RWPE2 (cell line): ENCODE data around the gene PTPRD.

Source experiments
- ATAC-seq: fragments of 200-7000 bp; cut with Tn5 transposase; 3 replicates; pipeline ENCODE4 v1.9.1; 2021; ENCODE audit warnings: low read depth
- DNase-seq: peaks from one replicate; pipeline ENCODE4 v3.0.0-alpha.2; 2020; ENCODE audit warnings: low spot score
- H3K27ac ChIP-seq: fragments of 450-650 bp; 2 replicates; pipeline ENCODE4 v1.5.1; 2017; ENCODE audit warnings: mild to moderate bottlenecking; ENCODE audit not compliant: poor library complexity, severe bottlenecking
- H3K27me3 ChIP-seq: fragments of 250-450 bp; sonication (Bioruptor Pico); 2 replicates; pipeline ENCODE4 v1.5.1; 2021; ENCODE audit warnings: mild to moderate bottlenecking, moderate library complexity; ENCODE audit not compliant: insufficient read depth, poor library complexity, severe bottlenecking
- H3K36me3 ChIP-seq: fragments of 250-450 bp; sonication (Bioruptor Pico); 2 replicates; pipeline ENCODE4 v1.5.1; 2020; ENCODE audit warnings: low read depth, mild to moderate bottlenecking, moderate library complexity
- H3K4me1 ChIP-seq: fragments of 250-450 bp; sonication (Bioruptor Pico); 2 replicates; pipeline ENCODE4 v1.5.1; 2021; ENCODE audit warnings: mild to moderate bottlenecking, moderate library complexity; ENCODE audit not compliant: insufficient read depth, poor library complexity, severe bottlenecking
- H3K4me3 ChIP-seq: fragments of 250-450 bp; sonication (Bioruptor Pico); 2 replicates; pipeline ENCODE4 v1.5.1; 2021; ENCODE audit warnings: mild to moderate bottlenecking, moderate library complexity; ENCODE audit not compliant: severe bottlenecking
- H3K9me3 ChIP-seq: fragments of 250-450 bp; sonication (Bioruptor Pico); 2 replicates; pipeline ENCODE4 v1.5.1; 2021; ENCODE audit warnings: mild to moderate bottlenecking, moderate library complexity; ENCODE audit not compliant: severe bottlenecking
- TF ChIP-seq, protein P1 (sequence below): fragments of 450-650 bp; IDR thresholded peaks from one replicate; pipeline ENCODE4 v1.5.1; 2017; ENCODE audit warnings: mild to moderate bottlenecking, moderate library complexity; ENCODE audit not compliant: poor library complexity, severe bottlenecking

Gene PTPRD

GRCh38 chr9:8477450-8477849 lies 2135.4 kb downstream of the PTPRD start:
- H3K9me3 ChIP-seq, result no peaks in the 10 kb centered on the region
- no peak overlapping the region for H3K27ac ChIP-seq
- no peaks in the 10 kb centered on the region for H3K4me1 ChIP-seq
- H3K36me3 ChIP-seq, result no peaks in the 10 kb centered on the region
- TF ChIP-seq, protein P1, sequence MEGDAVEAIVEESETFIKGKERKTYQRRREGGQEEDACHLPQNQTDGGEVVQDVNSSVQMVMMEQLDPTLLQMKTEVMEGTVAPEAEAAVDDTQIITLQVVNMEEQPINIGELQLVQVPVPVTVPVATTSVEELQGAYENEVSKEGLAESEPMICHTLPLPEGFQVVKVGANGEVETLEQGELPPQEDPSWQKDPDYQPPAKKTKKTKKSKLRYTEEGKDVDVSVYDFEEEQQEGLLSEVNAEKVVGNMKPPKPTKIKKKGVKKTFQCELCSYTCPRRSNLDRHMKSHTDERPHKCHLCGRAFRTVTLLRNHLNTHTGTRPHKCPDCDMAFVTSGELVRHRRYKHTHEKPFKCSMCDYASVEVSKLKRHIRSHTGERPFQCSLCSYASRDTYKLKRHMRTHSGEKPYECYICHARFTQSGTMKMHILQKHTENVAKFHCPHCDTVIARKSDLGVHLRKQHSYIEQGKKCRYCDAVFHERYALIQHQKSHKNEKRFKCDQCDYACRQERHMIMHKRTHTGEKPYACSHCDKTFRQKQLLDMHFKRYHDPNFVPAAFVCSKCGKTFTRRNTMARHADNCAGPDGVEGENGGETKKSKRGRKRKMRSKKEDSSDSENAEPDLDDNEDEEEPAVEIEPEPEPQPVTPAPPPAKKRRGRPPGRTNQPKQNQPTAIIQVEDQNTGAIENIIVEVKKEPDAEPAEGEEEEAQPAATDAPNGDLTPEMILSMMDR, result no peak
- ATAC-seq, result no peak
- no peaks in the 10 kb centered on the region for H3K27me3 ChIP-seq
- DNase-seq, result no peak
- H3K4me3 ChIP-seq, result no peak overlapping the region

DNA sequence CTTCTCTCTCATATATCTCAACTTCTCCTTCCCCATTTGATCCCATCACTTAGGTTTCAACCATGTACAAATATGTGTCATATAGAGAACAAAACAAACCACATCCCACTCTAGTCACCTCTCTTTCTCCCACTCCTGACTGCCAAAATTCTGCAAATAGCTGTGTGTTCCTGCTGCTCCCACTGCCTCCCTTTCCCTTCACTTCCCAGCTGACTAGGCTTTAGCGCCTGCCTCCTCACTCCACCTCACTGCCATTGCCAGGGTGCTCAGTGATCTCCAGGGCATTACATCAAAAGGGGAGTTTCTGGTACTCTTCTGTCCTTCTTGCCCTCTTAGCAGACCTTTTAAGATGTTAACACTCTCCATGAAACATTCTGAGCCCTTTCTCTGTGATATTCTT lies 2137.9 kb downstream of the PTPRD start:
- H3K36me3 ChIP-seq, result no peaks in the 10 kb centered on the region
- no peak overlapping the region for H3K4me3 ChIP-seq
- TF ChIP-seq, protein P1, result no peak
- no peak for DNase-seq
- H3K4me1 ChIP-seq, result no peaks in the 10 kb centered on the region
- ATAC-seq, result no peak
- no peaks in the 10 kb centered on the region for H3K27me3 ChIP-seq
- H3K9me3 ChIP-seq, result no peaks in the 10 kb centered on the region
- no peak overlapping the region for H3K27ac ChIP-seq

GRCh38 chr9:8473244-8474020 lies 2139.4 kb downstream of the PTPRD start:
- no peaks in the 10 kb centered on the region for H3K9me3 ChIP-seq
- no peaks in the 10 kb centered on the region for H3K27me3 ChIP-seq
- ATAC-seq, result no peak
- TF ChIP-seq, protein P1, result no peak
- DNase-seq, result no peak
- no peaks in the 10 kb centered on the region for H3K36me3 ChIP-seq
- H3K4me1 ChIP-seq, result no peaks in the 10 kb centered on the region
- H3K27ac ChIP-seq, result no peak overlapping the region
- no peak overlapping the region for H3K4me3 ChIP-seq

GRCh38 chr9:8468045-8468637 lies 2144.7 kb downstream of the PTPRD start:
- ATAC-seq (no peak), DNase-seq (no peak)
- Histone ChIP-seq H3K27ac (no peak overlapping the region), H3K4me3 (no peak overlapping the region), H3K36me3 (no peaks in the 10 kb centered on the region), H3K27me3 (no peaks in the 10 kb centered on the region), H3K9me3 (no peaks in the 10 kb centered on the region), H3K4me1 (no peaks in the 10 kb centered on the region)
- TF ChIP-seq, protein P1, result no peak

DNA sequence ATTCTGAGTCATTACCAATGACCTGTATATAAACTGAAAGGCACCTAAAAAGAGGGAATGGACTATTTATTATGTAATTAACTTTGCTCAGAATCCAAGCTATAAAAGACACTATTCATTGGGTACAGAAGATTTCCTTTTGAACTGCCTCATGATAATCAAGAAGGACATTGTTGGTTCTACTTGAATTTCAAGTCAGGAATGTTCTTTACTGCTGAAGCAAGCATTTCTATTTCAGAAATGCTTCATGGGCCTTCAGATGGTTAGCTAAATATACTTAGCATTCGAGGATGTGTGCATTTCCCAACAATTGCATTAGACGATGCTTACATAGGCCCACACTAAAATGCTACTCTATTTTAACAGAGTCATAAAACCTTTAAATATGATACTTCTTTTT lies 2155.0 kb downstream of the PTPRD start:
- no peak for DNase-seq
- H3K4me3 ChIP-seq, result no peak overlapping the region
- TF ChIP-seq, protein P1, result no peak

More for the DNA sequence above, 2155.0 kb downstream of the PTPRD start:
- Histone ChIP-seq H3K4me1 (no peaks in the 10 kb centered on the region), H3K27me3 (no peaks in the 10 kb centered on the region), H3K36me3 (no peaks in the 10 kb centered on the region), H3K27ac (no peak overlapping the region), H3K9me3 (no peaks in the 10 kb centered on the region)
- ATAC-seq, result no peak
